Umbilical cord (tissue), 2 donors: ENCODE measurements around the gene WEE1. TPM values are rescaled to one million over a fixed set of nuclear protein-coding genes. Genes with fewer than 3 reads are reported as not detected.
"Not testable (repeated sequence)": the region's sequence is repeated elsewhere in the genome, so short reads cannot be mapped to it uniquely, and the experiment has no call there.

Experiments used
- DNase-seq: peaks from one replicate; pipeline ENCODE4 v3.0.0-alpha.2; 2015; ENCODE audit warnings: low spot score
- total RNA-seq: library from RNA; depleted of rRNA; stranded (reverse); fragments of >200 nt; gene quantifications from one replicate; pipeline ENCODE4 v1.2.3, GENCODE V29; 2014; ENCODE audit warnings: low replicate concordance; ENCODE audit not compliant: insufficient read depth

WEE1 gene
- total RNA-seq, 1 donor from 2014 or later: 129 TPM

GRCh38 chr11:9596926-9597464 lies 23.5 kb downstream of the WEE1 start:
- DNase-seq: no peak

GRCh38 chr11:9600166-9600565 lies 26.7 kb downstream of the WEE1 start:
- no peak for DNase-seq

- DNase-seq: no peak
Observed at GRCh38 chr11:9600644-9601036, 27.2 kb downstream of the WEE1 start.

- peak; percentile 38 for DNase-seq
Observed at GRCh38 chr11:9601037-9601875, 27.8 kb downstream of the WEE1 start.

GRCh38 chr11:9601876-9602199 lies 28.4 kb downstream of the WEE1 start:
- DNase-seq: no peak

GRCh38 chr11:9603214-9603613 lies 29.7 kb downstream of the WEE1 start:
- not testable (repeated sequence) for DNase-seq

- no peak for DNase-seq
Observed at GRCh38 chr11:9604134-9604533, 30.7 kb downstream of the WEE1 start.

- no peak for DNase-seq
Observed at GRCh38 chr11:9605742-9606141, 32.3 kb downstream of the WEE1 start.

- DNase-seq: no peak
Observed at GRCh38 chr11:9606809-9607510, 33.5 kb downstream of the WEE1 start.

GRCh38 chr11:9607511-9607899 lies 34.0 kb downstream of the WEE1 start:
- DNase-seq: no peak

GRCh38 chr11:9609002-9609759 lies 35.7 kb downstream of the WEE1 start:
- no peak for DNase-seq

- no peak for DNase-seq
Observed at GRCh38 chr11:9609841-9610240, 36.4 kb downstream of the WEE1 start.

GRCh38 chr11:9613118-9613829 lies 39.8 kb downstream of the WEE1 start:
- peak; percentile 98 for DNase-seq

- peak; percentile 89 for DNase-seq
Observed at GRCh38 chr11:9613830-9614762, 40.6 kb downstream of the WEE1 start.

GRCh38 chr11:9615031-9615451 lies 41.6 kb downstream of the WEE1 start:
- no peak for DNase-seq

GRCh38 chr11:9616042-9616675 lies 42.7 kb downstream of the WEE1 start:
- DNase-seq: no peak

GRCh38 chr11:9616858-9617257 lies 43.4 kb downstream of the WEE1 start:
- no peak for DNase-seq

- DNase-seq: peak; percentile 59
Observed at GRCh38 chr11:9617940-9618339, 44.5 kb downstream of the WEE1 start.

- no peak for DNase-seq
Observed at GRCh38 chr11:9619004-9619403, 45.5 kb downstream of the WEE1 start.

- no peak for DNase-seq
Observed at GRCh38 chr11:9619971-9620370, 46.5 kb downstream of the WEE1 start.
